DOHH2 (cell line): ENCODE results near the gene SLC25A1.

ENCODE experiments used
- H3F3A ChIP-seq: fragments of 200-600 bp; sonication (generic), shearing (Covaris generic); 2 replicates; pipeline ENCODE4 v1.6.0; 2016; ENCODE audit warnings: antibody characterized with exemption, mild to moderate bottlenecking; ENCODE audit not compliant: control insufficient read depth, insufficient read depth
- H3K27ac ChIP-seq: fragments of 200-600 bp; sonication (generic); 2 replicates; pipeline ENCODE4 v1.5.1; 2014; ENCODE audit warnings: low read depth, mild to moderate bottlenecking, low read length, moderate library complexity
- H3K27me3 ChIP-seq: fragments of 200-600 bp; sonication (generic); 2 replicates; pipeline ENCODE4 v1.6.1; 2014; ENCODE audit warnings: mild to moderate bottlenecking, low read length, mixed read lengths; ENCODE audit not compliant: control insufficient read depth
- H3K36me3 ChIP-seq: fragments of 200-600 bp; sonication (generic); 2 replicates; pipeline ENCODE4 v1.6.1; 2014; ENCODE audit warnings: mild to moderate bottlenecking, low read length, moderate library complexity, mixed read lengths; ENCODE audit not compliant: control insufficient read depth
- H3K4me1 ChIP-seq: fragments of 200-600 bp; sonication (generic); 2 replicates; pipeline ENCODE4 v1.6.1; 2014; ENCODE audit warnings: mild to moderate bottlenecking, low read length, mixed read lengths; ENCODE audit not compliant: control insufficient read depth
- H3K4me2 ChIP-seq: fragments of 200-600 bp; sonication (generic); 2 replicates; pipeline ENCODE4 v1.6.0; 2014; ENCODE audit warnings: mild to moderate bottlenecking, low read length, moderate library complexity
- H3K4me3 ChIP-seq: fragments of 200-600 bp; sonication (generic); 2 replicates; pipeline ENCODE4 v1.5.1; 2014; ENCODE audit warnings: mild to moderate bottlenecking, low read length, mixed read lengths
- H3K79me2 ChIP-seq: fragments of 200-600 bp; sonication (generic); 2 replicates; pipeline ENCODE4 v1.6.1; 2014; ENCODE audit warnings: mild to moderate bottlenecking, low read length, mixed read lengths; ENCODE audit not compliant: control insufficient read depth
- H3K9me2 ChIP-seq: fragments of 200-600 bp; sonication (generic); replicated peaks from 2 replicates; pipeline ENCODE4 v1.6.1; 2014; ENCODE audit warnings: mild to moderate bottlenecking, low read length, mixed read lengths; ENCODE audit not compliant: control insufficient read depth
- H3K9me3 ChIP-seq: fragments of 200-600 bp; sonication (generic); 2 replicates; pipeline ENCODE4 v1.6.1; 2014; ENCODE audit warnings: antibody characterized with exemption, low read length, mixed read lengths; ENCODE audit not compliant: control insufficient read depth, insufficient read depth
- H4K20me1 ChIP-seq: fragments of 200-600 bp; sonication (generic); 2 replicates; pipeline ENCODE4 v1.6.0; 2014; ENCODE audit warnings: low read depth, mild to moderate bottlenecking, antibody characterized with exemption, low read length, moderate library complexity; ENCODE audit not compliant: control insufficient read depth, insufficient read depth
- EZH2phosphoT487 ChIP-seq: fragments of 200-600 bp; sonication (generic); IDR thresholded peaks from 2 replicates; pipeline ENCODE4 v1.6.1; 2017; ENCODE audit warnings: borderline replicate concordance, mild to moderate bottlenecking, antibody characterized with exemption, low read length, moderate library complexity, mixed read lengths
- TF ChIP-seq, protein P1 (sequence below): fragments of 200-600 bp; sonication (generic); IDR thresholded peaks from one replicate; pipeline ENCODE4 v1.5.1; 2014; ENCODE audit warnings: antibody characterized with exemption, mild to moderate bottlenecking, low read depth, low read length; ENCODE audit not compliant: poor library complexity, severe bottlenecking

The SLC25A1 gene

DNA sequence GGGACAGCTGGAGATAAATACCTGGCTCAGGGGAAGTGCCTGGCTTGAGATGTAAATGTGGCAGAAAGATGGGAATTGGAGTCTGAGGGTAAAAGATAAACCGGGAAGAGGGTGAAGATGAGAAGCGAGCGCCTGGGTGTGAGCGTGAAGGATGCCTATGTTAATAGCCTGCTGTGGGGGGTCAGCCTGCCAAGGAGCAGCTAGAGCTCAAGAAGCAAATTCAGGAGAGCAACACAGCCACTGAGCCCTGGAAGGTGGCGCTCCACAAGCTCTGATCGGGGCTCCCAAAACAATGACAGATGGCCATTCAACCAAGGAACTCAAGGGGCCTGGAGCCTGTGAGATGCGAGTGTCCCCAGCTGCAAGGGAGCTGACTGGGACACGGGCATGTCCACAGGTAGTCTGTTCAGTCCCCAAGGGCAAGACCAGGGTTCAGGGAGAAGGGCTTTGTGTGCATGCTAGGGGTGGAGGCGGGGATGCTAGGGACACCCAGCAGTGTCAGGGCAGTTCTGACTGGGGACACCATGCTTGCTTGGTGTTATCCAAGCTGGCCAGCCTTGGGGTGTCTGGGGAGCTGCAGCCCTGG, 31.2 kb downstream of the SLC25A1 start:
- Histone ChIP-seq H3K9me2 (no peaks in the 10 kb centered on the region), H3K4me1 (peaks cover 12% of the 10 kb centered on the region), H3K79me2 (peaks cover 21% of the 10 kb centered on the region), H3K9me3 (no peaks in the 10 kb centered on the region), H3K36me3 (peaks cover 7% of the 10 kb centered on the region), H3K27me3 (no peaks in the 10 kb centered on the region), H3K4me2 (no peak overlapping the region), H3K27ac (no peak overlapping the region), H3K4me3 (no peak overlapping the region), H4K20me1 (no peaks in the 10 kb centered on the region), H3F3A (no peaks in the 10 kb centered on the region)
- TF ChIP-seq, protein P1, sequence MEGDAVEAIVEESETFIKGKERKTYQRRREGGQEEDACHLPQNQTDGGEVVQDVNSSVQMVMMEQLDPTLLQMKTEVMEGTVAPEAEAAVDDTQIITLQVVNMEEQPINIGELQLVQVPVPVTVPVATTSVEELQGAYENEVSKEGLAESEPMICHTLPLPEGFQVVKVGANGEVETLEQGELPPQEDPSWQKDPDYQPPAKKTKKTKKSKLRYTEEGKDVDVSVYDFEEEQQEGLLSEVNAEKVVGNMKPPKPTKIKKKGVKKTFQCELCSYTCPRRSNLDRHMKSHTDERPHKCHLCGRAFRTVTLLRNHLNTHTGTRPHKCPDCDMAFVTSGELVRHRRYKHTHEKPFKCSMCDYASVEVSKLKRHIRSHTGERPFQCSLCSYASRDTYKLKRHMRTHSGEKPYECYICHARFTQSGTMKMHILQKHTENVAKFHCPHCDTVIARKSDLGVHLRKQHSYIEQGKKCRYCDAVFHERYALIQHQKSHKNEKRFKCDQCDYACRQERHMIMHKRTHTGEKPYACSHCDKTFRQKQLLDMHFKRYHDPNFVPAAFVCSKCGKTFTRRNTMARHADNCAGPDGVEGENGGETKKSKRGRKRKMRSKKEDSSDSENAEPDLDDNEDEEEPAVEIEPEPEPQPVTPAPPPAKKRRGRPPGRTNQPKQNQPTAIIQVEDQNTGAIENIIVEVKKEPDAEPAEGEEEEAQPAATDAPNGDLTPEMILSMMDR, result no peak
- no peak for TF ChIP-seq EZH2phosphoT487

DNA sequence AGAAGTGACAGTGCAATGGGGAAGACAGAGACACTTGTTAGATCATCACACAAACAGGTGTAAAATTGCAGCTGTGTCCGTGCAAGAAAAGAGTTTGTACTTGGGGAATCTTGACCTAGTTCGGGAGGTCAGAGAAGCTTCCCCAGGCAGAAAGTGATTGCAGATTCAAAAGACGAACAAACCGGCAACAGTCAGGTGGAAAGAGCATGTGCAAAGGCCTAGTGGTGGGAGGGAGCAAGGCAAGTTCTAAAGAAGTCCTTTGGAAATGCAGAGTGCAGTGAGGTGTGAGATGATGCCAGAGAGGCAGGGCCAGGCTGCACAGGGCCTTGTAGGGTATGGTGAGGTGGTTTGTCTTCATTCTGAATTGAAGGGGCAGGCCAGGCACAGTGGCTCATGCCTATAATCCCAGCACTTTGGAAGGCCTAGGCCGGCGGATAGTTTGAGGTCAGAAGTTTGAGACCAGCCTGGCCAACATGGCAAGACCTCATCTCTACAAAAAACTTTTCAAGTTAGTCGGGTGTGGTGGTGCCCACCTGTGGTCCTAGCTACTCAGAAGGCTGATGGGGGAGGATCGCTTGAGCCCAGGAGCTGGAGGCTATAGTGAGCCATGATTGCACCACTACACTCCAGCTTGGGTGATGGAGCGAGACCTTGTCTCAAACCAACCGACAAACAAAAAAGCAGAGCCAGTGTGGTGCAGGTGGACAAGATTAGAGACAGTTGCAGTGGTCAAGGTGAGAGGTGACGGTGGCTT, 32.1 kb downstream of the SLC25A1 start:
- Histone ChIP-seq H3K4me2 (no peak overlapping the region), H3K27ac (no peak overlapping the region), H4K20me1 (no peaks in the 10 kb centered on the region), H3K9me2 (no peaks in the 10 kb centered on the region), H3K27me3 (no peaks in the 10 kb centered on the region), H3F3A (no peaks in the 10 kb centered on the region), H3K79me2 (peaks cover 24% of the 10 kb centered on the region), H3K36me3 (peaks cover 14% of the 10 kb centered on the region), H3K4me3 (no peak overlapping the region), H3K4me1 (peaks cover 12% of the 10 kb centered on the region), H3K9me3 (no peaks in the 10 kb centered on the region)
- TF ChIP-seq EZH2phosphoT487, result no peak

DNA sequence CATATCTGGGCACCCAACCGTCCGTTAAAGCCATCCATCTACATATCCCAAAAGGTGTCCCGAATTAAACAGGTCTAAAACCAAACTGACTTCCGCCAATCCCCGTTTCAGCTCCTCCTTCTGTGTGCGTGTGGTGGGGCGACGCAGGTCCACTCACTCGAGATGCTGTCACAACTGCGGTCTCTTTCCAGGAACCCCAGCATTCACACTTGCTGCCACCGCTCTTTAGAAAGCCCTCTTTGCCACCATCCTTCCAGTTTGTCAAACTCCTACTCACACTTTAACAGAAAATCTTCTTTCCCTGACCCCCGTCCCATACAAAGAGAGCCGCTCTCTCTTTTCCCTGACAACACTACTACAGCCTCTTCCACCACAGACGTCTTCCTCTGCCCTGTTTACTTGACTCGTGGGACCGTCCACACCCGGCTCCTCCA, 34.6 kb downstream of the SLC25A1 start:
- TF ChIP-seq, protein P1, result no peak
- no peak for TF ChIP-seq EZH2phosphoT487
- H3F3A ChIP-seq, result no peaks in the 10 kb centered on the region
- no peaks in the 10 kb centered on the region for H4K20me1 ChIP-seq
- no peak overlapping the region for H3K27ac ChIP-seq
- H3K9me3 ChIP-seq, result no peaks in the 10 kb centered on the region
- peak overlapping the region; percentile 92 for H3K4me2 ChIP-seq
- peaks cover 38% of the 10 kb centered on the region for H3K36me3 ChIP-seq
- peaks cover 24% of the 10 kb centered on the region for H3K79me2 ChIP-seq
- no peaks in the 10 kb centered on the region for H3K27me3 ChIP-seq
- H3K4me1 ChIP-seq, result peaks cover 12% of the 10 kb centered on the region
- H3K9me2 ChIP-seq, result no peaks in the 10 kb centered on the region
- peak overlapping the region; percentile 100 for H3K4me3 ChIP-seq

DNA sequence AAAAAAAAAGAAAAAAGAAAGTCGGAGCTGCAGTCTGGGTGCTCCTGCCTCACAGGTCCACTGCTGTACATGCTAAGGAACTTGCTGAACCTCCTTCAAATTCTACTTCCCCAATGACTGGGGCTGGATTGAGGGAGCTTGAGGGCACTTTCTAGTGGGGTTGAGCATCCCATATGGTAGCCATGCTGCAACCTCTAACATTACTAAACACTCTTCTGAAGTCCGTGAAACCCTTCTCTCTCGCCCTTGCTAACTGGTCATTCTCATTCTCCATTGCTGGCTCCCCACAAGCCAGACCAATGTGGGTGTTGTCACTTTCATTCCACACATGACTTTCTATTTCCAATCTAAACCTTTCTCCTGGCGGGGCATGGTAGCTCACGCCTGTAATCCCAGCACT, 35.3 kb downstream of the SLC25A1 start:
- Histone ChIP-seq H3K9me2 (no peaks in the 10 kb centered on the region), H3K4me2 (peak overlapping the region; percentile 92), H4K20me1 (no peaks in the 10 kb centered on the region), H3K79me2 (peaks cover 24% of the 10 kb centered on the region), H3K4me3 (peak overlapping the region; percentile 100), H3K36me3 (peaks cover 46% of the 10 kb centered on the region), H3K4me1 (peaks cover 12% of the 10 kb centered on the region), H3F3A (no peaks in the 10 kb centered on the region), H3K9me3 (no peaks in the 10 kb centered on the region), H3K27ac (no peak overlapping the region), H3K27me3 (no peaks in the 10 kb centered on the region)
- no peak for TF ChIP-seq EZH2phosphoT487
- TF ChIP-seq, protein P1, result no peak
